NCI-H1092 treated with DMSO at 0.1 percent for 48 hours (cell line): ENCODE measurements around the gene CTCFL.

Source experiments
- DNase-seq: peaks from one replicate; lab custom pipeline; 2025; lab: John Stamatoyannopoulos, UW

CTCFL gene

GRCh38 chr20:57464642-57465211 is 60.2 kb downstream of the CTCFL start:
- no peak for DNase-seq

- no peak for DNase-seq
Observed at GRCh38 chr20:57462781-57463180, 62.2 kb downstream of the CTCFL start.

- DNase-seq, result no peak
Observed at GRCh38 chr20:57461726-57462125, 63.2 kb downstream of the CTCFL start.

- DNase-seq, result no peak
Observed at GRCh38 chr20:57460781-57461465, 64.0 kb downstream of the CTCFL start.

GRCh38 chr20:57459897-57460296 is 65.0 kb downstream of the CTCFL start:
- DNase-seq, result no peak

- DNase-seq, result no peak
Observed at GRCh38 chr20:57459278-57459677, 65.7 kb downstream of the CTCFL start.

GRCh38 chr20:57458400-57459160 is 66.4 kb downstream of the CTCFL start:
- no peak for DNase-seq

GRCh38 chr20:57457243-57458095 is 67.5 kb downstream of the CTCFL start:
- no peak for DNase-seq

- DNase-seq, result no peak
Observed at GRCh38 chr20:57456116-57456515, 68.8 kb downstream of the CTCFL start.

- DNase-seq, result no peak
Observed at GRCh38 chr20:57455386-57455785, 69.6 kb downstream of the CTCFL start.

GRCh38 chr20:57451795-57452661 is 72.9 kb downstream of the CTCFL start:
- no peak for DNase-seq

GRCh38 chr20:57451431-57451794 is 73.5 kb downstream of the CTCFL start:
- no peak for DNase-seq

GRCh38 chr20:57450931-57451330 is 74.0 kb downstream of the CTCFL start:
- DNase-seq, result no peak

GRCh38 chr20:57450419-57450818 is 74.5 kb downstream of the CTCFL start:
- no peak for DNase-seq

- no peak for DNase-seq
Observed at GRCh38 chr20:57449398-57450354, 75.3 kb downstream of the CTCFL start.

- DNase-seq, result no peak
Observed at GRCh38 chr20:57448764-57449354, 76.1 kb downstream of the CTCFL start.
